T-helper 1 cell (primary cell): ENCODE results near the gene ATP5MC2.
"Not testable (repeated sequence)": the region's sequence is repeated elsewhere in the genome, so short reads cannot be mapped to it uniquely, and the experiment has no call there.

Experiments used
- DNase-seq, 5 donors: peaks; one replicate each; pipeline ENCODE4 v3.0.0-alpha.2; 2012 to 2020
- total RNA-seq, 4 donors: gene quantifications; one replicate each; lab custom pipeline; 2026; lab: John Stamatoyannopoulos, UW

The ATP5MC2 gene
- 62.4 to 96.5 (median 84.5) reads per million in 4 donors for total RNA-seq

DNA sequence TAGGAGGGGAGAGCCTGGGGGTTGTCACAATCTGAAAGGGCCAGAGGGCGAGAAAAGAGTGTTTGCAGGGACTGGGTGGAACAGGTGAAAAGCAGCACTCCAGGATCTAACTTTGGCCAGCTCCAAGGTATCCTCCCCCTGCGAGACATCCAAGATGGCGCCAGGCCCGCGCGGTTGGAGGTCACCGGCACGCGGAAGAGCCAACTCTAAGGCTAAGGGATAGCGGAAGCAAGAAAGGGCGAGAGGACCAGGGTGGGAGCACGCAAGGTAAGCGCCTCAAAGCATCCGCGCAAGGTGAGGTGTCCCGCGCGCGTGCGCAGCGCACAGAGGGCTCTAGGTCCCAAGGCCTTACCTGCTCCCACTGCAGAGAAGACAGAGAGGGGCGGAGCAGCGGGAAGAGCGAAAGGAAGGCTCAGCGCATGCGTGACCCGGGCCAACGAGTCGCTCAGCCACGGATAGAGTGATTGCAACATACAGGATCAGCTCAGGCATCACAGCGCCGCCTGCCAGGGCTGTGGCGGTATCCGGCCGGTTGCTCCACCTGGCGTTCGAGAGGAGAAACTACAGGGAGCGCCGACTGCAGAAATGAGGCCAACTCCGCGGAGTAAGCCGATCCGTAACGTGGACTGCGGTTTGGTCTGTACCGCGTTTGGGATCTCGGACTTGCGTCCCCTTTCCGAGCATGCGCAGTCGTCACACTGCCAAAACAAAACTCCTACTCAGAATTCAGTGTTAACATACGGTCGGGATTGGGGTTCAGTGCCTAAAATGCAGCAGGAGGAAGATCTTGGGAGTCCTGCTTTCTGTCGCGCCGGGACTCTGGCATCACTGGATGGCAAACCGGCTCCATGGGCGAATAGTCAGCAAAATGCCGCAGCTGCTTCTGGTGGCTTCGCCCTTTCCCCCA is at the start of gene ATP5MC2:
Gene ATP5MC2, minus strand, starts transcription at position 383 of the 907 bp plus-strand sequence. CDS start 3,469 bp downstream, outside the sequence.
- peak; percentile 95 to 99 (median 97) for DNase-seq

DNA sequence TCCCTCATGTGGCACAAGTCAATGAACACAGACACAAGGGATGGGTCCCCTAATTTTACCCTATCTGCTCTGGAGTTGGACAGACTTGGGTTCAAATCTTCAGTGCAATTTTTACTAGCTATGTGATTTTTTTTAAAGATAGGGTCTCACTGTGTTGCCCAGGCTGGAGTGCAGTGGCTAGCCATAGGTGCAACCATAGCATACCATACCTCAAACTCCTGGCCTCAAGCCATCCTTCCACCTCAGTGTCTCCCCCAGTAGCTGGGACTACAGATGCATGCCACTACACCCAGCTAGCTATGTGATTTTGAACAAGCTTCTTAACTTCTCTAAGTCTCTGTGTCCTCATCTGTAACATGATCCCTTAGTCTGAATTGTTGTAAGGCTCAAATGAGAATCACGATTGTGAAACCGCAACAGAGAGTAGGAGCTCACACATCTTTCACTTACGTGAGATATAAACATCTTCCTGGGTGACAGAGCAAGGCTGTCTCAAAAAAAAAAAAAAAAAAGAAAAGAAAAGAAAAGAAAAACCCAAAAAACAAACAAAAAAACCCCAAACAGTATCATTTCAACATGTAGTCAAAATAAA is 46.7 kb upstream of the ATP5MC2 start:
- peak in 1 of 5 donors; percentile 34 for DNase-seq

DNA sequence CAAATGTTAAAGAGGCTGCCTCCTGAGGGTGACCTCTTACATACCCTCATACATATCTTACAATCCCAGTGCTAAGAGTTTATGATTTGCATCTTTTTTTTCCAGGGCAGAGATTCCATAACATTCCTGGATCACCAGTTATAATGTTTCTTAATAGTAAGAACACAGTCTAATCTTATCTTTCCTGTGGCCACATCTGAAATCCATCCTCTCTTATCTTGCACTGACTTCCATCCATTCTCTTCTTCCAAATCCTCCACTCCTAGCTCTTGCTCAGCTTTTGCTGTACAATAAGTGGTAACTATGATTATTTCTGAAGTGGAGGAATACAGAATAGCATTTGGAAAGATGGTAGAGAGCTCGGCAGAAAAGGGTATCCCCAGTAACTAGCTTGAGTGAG is 45.1 kb upstream of the ATP5MC2 start:
- DNase-seq = no peak

- DNase-seq = no peak
These were observed 43.8 kb upstream of the ATP5MC2 start for GRCh38 chr12:53719649-53720048.

GRCh38 chr12:53718567-53718966 is 42.7 kb upstream of the ATP5MC2 start:
- DNase-seq = not testable (repeated sequence)

- no peak for DNase-seq
These were observed 41.4 kb upstream of the ATP5MC2 start for GRCh38 chr12:53717319-53717718.

- DNase-seq = no peak
These were observed 38.1 kb upstream of the ATP5MC2 start for GRCh38 chr12:53714004-53714403.

DNA sequence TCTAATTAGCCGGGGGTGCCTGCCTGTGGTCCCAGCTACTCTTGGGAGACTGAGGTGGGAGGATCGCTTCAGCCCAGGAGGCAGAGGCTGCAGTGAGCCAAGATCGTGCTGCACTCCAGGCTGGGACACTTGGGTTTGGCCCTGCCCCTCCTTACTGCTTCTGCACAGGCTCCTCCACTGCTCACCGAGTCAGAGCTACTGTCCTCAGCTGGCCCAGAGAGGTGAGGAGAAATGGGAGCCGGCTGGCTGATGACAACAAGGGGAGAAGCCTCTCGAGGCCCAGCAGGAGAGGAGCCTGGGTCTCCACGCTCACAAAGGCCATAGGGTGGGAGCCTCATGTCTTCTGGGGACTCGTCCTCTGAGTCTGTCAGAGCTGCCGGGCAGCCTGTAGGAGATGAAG is 37.6 kb upstream of the ATP5MC2 start:
- no peak for DNase-seq

DNA sequence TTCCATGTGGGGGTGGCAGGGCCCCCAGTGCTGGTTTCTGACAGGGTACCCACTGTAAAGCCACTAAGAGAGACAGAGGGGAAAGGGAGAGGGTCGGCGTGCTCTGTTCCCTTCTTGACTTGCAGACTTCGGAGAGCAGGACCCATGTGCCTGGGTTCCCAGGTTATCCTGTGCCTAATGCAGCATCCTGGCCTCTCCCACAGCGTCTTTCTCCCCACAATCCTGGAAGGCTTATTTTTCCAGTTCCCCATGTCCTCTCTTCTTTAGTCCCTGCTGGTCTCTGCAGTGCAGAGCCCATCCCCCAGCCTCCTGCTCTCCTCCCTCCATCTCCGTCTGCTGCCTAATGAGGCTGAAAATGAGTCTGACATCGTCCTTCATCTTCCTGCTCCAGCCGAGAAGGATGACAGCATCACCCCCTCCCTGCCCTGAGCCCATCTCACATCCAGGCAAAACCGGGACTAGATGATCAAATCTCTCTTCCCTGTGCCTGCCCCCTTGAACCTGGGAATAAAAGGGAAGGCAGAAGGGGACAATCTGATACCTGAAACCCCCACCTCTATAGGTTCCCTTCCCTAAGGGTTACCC is 36.3 kb upstream of the ATP5MC2 start:
- no peak for DNase-seq

- no peak for DNase-seq
These were observed 34.2 kb upstream of the ATP5MC2 start for GRCh38 chr12:53710091-53710490.

DNA sequence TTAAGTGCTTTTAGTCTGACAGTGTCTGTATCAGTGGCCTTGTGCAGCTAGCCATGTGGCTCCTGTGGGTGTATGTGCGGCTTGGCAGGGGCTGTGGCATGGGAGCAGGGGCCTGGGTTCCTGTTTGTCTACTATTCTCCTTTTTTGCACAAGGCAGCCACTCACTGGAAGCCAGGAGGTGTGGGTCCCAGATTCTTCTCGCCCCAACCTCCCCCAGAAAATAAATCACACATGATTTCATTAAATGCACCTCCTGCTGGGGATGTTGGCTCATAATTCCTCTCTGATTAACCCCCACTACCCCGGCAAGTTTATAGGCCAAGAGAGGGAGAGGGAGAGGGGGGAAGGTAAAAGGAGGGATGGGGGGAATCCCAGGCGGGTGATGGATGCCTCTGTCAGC is 33.8 kb upstream of the ATP5MC2 start:
- no peak for DNase-seq

- DNase-seq = no peak
These were observed 30.2 kb upstream of the ATP5MC2 start for GRCh38 chr12:53706080-53706479.

DNA sequence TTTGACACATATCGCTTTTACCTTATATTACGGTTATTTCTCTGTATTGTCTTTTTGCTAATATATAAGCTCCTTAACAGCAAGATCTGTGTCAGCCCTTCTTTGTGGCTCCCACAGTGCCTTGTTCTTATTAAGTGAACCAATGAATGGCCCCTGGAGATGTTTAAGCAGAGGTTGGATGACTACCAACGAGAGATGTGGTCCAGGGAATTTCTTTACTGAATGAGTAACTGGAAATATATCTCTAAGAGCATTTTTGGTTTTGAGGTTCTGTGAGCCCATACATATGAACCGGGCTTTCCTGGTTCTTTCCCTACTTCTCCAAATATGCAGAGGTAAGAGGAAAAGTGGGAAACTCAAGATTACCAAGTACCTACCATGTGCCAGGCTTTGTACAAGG is 27.9 kb upstream of the ATP5MC2 start:
- DNase-seq = no peak

DNA sequence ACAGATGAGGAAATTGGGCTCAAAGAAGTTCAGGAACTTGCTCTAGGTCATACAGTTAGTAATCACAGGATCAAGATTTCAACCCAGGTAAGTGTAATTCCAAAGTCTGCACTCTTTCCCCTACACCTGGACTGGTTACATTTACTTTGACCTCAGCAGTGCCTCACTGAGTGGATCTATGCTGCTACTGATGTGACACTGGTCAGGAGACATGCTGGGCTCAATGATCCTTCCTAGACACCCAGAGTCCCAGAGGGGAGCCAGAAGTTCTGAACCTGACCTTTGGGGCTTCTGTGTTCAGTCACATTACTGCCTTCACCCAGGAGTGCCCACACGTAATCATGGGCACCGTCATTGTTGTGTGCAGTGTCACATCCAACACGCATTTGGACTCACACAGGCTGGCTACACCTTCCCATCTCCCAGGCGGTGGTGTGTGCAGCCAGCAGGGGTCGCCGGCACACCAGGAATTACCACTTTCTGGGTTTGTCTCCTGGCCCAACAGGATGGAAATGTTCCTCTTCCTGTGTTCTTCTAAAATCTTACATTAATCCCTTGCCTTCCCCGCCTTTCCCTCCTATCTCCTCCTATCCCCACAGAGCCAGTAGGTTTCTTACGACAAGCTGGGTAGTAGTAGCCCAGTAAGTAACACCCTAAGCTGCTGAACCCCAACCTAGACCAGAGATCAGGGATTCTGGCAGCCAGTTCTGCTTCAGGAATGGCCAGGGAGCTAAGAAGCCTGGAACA is 25.8 kb upstream of the ATP5MC2 start:
- peak; percentile 34 to 70 (median 59) for DNase-seq

GRCh38 chr12:53700567-53700966 is 24.7 kb upstream of the ATP5MC2 start:
- DNase-seq = no peak

DNA sequence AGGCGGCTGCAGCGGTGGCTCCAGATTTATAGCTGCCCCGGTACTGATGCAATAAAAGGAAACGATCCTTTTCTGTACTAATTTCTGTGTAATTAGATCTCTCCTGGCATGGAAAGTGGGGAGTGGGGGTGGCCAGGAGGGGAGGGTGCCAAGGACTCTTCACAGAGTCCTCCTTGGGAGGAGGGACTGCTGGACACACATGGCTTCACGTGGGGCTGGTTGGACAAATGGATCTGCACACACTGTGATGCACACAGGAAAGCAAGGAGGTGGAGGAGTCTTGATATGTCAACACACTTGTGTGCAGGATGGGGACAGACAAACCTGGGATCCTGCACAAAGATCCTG is 23.8 kb upstream of the ATP5MC2 start:
- no peak for DNase-seq

DNA sequence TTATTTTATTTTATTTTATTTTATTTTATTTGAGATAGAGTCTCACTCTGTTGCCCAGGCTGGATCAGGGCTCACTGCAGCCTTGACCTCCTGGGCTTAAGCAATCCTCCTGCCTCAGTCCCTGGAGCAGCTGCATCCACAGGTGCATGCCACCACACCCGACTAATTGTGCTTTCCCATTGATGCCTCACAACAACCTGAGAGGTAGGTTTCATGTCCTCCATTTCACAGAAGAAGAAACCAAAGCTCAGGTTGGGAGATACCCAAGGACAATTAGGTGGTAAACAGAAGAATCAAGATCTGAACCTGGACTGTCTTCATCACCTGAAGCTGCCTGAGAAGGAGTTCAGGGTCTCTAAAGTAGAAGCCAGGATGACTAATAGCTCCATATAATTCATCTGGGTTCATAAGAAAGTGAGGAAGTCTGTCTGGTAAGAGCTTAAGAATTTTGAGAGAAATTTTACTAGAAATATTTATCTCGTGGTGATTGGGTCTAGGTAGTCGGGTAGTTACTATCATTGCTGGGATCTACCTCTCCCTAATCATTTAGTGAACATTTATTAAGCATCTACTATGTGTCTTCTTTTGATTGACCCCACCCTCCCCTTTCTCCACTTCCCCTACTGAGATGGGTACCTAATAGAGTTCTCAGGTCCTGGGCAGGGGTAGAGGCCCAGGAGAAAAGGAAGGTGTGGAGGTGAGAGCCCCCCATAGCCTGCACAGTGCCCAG is 23.2 kb upstream of the ATP5MC2 start:
- no peak for DNase-seq

- DNase-seq = no peak
These were observed 20.9 kb upstream of the ATP5MC2 start for GRCh38 chr12:53696655-53697331.

GRCh38 chr12:53696285-53696654 is 20.4 kb upstream of the ATP5MC2 start:
- peak in 1 of 5 donors; percentile 23 for DNase-seq

DNA sequence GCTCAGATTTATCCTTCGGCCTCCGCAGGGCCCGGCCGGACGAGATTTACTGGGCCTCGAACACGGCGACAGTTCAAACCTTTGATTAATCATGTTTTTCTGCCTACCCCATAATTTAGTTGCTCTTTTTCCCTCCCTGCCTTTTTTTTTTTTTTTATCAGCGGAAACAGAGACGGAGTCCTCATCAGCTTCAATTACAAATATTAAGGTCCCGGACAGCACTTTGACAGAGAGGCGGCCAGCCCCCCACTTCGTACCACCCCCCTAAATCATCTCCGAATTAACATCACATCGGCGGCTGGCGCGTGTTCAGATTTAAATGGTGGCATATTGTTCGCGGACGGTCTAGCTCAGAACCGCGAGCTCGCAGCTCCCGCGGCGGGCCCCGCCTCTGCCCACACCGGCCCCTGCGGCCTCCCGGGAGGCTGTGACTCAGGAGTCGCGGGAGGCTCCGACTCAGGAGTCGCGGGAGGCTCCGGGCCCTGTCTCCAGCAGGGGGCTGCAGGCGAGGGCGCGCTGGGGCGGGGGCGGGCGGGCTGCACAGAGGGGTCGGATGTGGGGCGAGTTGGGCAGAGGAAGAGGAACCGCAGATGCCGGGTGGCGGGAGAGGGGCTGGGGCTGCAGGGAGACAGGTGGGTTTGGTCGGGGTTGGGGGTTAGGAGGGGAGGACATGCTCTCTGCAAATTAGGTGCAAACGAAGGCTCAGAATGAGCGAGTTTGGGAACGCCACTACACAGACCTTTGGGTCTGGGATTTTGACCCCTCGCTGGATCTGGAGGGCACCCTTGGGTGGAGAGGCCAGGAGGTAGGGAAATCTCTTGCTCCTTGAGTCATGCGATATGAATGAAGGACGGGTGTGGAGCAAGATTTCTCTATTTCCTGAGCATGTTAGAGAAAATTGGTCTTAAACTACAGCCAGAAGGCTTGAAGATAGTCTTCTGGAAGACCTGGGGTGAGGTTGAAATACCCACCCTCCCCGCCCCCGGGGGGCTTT is 19.6 kb upstream of the ATP5MC2 start:
- peak in 2 of 5 donors; percentile 22 to 26 for DNase-seq
